Measurements from ENCODE around the gene ERN1. TPM values are rescaled to one million over a fixed set of nuclear protein-coding genes. Genes with fewer than 3 reads are reported as not detected.
A peak's percentile ranks its signal among the peaks of the same experiment; 100 is the strongest.

Gene ERN1
- total and polyA plus RNA-seq, 2 donors (not counting 1 experiment from before 2014, with no cell fraction given) = 3.3 to 11.7 TPM

- Histone ChIP-seq H3K27ac (ENCODE audit: insufficient read depth, low read length) (no peak overlapping the region), H3K36me3 (ENCODE audit: control insufficient read depth, insufficient read depth, low read length) (no peaks in the 10 kb centered on the region), H3K79me2 (ENCODE audit: control insufficient read depth, insufficient read depth, low read length) (no peaks in the 10 kb centered on the region), H4K20me1 (ENCODE audit: control insufficient read depth, extremely low read depth, insufficient read depth, low read length) (no peaks in the 10 kb centered on the region), H3K4me1 (ENCODE audit: control insufficient read depth, extremely low read depth, insufficient read depth, low read length) (peaks cover 3% of the 10 kb centered on the region), H2AFZ (ENCODE audit: low read length) (no peak overlapping the region), H3K27me3 (ENCODE audit: control insufficient read depth, insufficient read depth, low read length) (peaks cover 16% of the 10 kb centered on the region), H3K9ac (ENCODE audit: insufficient read depth, low read length) (no peak overlapping the region), H3K4me3 (replicated peaks in 1 of 4; ENCODE audit: control extremely low read depth in 1 of 4, insufficient read depth in 1 of 4, low read depth in 3 of 4, low read length in 4 of 4) (peak overlapping the region in 1 of 4 experiments; percentile 64), H3K4me2 (ENCODE audit: extremely low read depth, insufficient read depth, low read length) (peak overlapping the region; percentile 26), H3K9me3 (ENCODE audit: control insufficient read depth, insufficient read depth, low read depth, low read length) (no peaks in the 10 kb centered on the region)
- DNase-seq (ENCODE audit: low read depth in 2 of 2) = no peak
- TF ChIP-seq EZH2 (IDR thresholded peaks at IDR 0.05; ENCODE audit: low read length, missing control alignments) (no peak), CTCF (conservative IDR thresholded peaks at IDR 0.05 in 1 of 2, IDR thresholded peaks at IDR 0.05 in 1 of 2; ENCODE audit: low read depth in 1 of 2, low read length in 2 of 2) (no peak)
Measured at GRCh38 chr17:63998721-63999679, 130.9 kb downstream of the ERN1 start.

GRCh38 chr17:63998050-63998720, 131.8 kb downstream of the ERN1 start, which contains the start of gene PRR29:
TSS of gene PRR29 (plus strand) at chr17:63998351. CDS start at chr17:63998365, 14 bp downstream.
- no peaks in the 10 kb centered on the region for H3K9me3 ChIP-seq (ENCODE audit: control insufficient read depth, insufficient read depth, low read depth, low read length)
- H3K27me3 ChIP-seq (ENCODE audit: control insufficient read depth, insufficient read depth, low read length) = peaks cover 16% of the 10 kb centered on the region
- H3K4me2 ChIP-seq (ENCODE audit: extremely low read depth, insufficient read depth, low read length) = peak within 1 kb of the TSS; percentile 26
- TF ChIP-seq CTCF (conservative IDR thresholded peaks at IDR 0.05 in 1 of 2, IDR thresholded peaks at IDR 0.05 in 1 of 2; ENCODE audit: low read depth in 1 of 2, low read length in 2 of 2) (no peak), EZH2 (IDR thresholded peaks at IDR 0.05; ENCODE audit: low read length, missing control alignments) (no peak)
- no peaks in the 10 kb centered on the region for H3K79me2 ChIP-seq (ENCODE audit: control insufficient read depth, insufficient read depth, low read length)
- H3K36me3 ChIP-seq (ENCODE audit: control insufficient read depth, insufficient read depth, low read length) = no peaks in the 10 kb centered on the region
- peak; percentile 31 to 53 for DNase-seq (ENCODE audit: low read depth in 2 of 2)
- H3K4me3 ChIP-seq (replicated peaks in 1 of 4; ENCODE audit: control extremely low read depth in 1 of 4, insufficient read depth in 1 of 4, low read depth in 3 of 4, low read length in 4 of 4) = peak within 1 kb of the TSS; percentile 6 to 64 (median 44)
- H2AFZ ChIP-seq (ENCODE audit: low read length) = peak within 1 kb of the TSS; percentile 4
- H3K27ac ChIP-seq (ENCODE audit: insufficient read depth, low read length) = no peak within 1 kb of the TSS
- no peak within 1 kb of the TSS for H3K9ac ChIP-seq (ENCODE audit: insufficient read depth, low read length)
- peaks cover 3% of the 10 kb centered on the region for H3K4me1 ChIP-seq (ENCODE audit: control insufficient read depth, extremely low read depth, insufficient read depth, low read length)
- H4K20me1 ChIP-seq (ENCODE audit: control insufficient read depth, extremely low read depth, insufficient read depth, low read length) = no peaks in the 10 kb centered on the region
